K562 (cell line): ENCODE results near the gene ELAVL3. TPM values are rescaled to one million over a fixed set of nuclear protein-coding genes. Genes with fewer than 3 reads are reported as not detected.
A peak's percentile ranks its signal among the peaks of the same experiment; 100 is the strongest.

Experiments used
- ATAC-seq: fragments of 200-7000 bp; cut with Tn5 transposase; 3 replicates; pipeline ENCODE4 v1.9.1; 2020; ENCODE audit warnings: moderate library complexity
- BruUV-seq: library from RNA; stranded (reverse); fragments of 400-500 nt; replicated peaks from 2 replicates; lab custom pipeline; 2021; lab: Mats Ljungman, UMichigan
- CTCF ChIA-PET: fragments of 300-600 bp; formaldehyde crosslinking; extraction: SDS; loops from one replicate; lab custom pipeline; 2021; ENCODE audit warnings: low intra/inter-chr PET ratio; lab: Yijun Ruan, JAX
- POLR2A ChIA-PET: fragments of 300-600, 350-650 bp; sonication (Branson Sonifier 250); formaldehyde crosslinking; extraction: SDS; loops from one replicate; lab custom pipeline; 2021; ENCODE audit warnings: antibody characterized with exemption, inconsistent platforms; lab: Yijun Ruan, JAX
- DNase-seq, 4 experiments: peaks; one replicate each; pipeline versions ENCODE4 v3.0.0 to v3.0.0-alpha.2; 2011 to 2018; ENCODE audit warnings: low spot score in 3 of 4, mixed read lengths in 3 of 4; ENCODE audit errors: extremely low read depth in 1 of 4
- FAIRE-seq: peaks from 2 replicates; lab custom pipeline; 2011; peaks lifted over from hg19 to GRCh38; lab: Jason Lieb, UNC
- H2AFZ ChIP-seq: 2 replicates; pipeline ENCODE4 v1.6.0; 2011; ENCODE audit warnings: low read depth, low read length, control low read depth, inconsistent platforms
- H3K27ac ChIP-seq: fragments of 200-600 bp; 3 replicates; pipeline ENCODE4 v1.8.0; 2011; ENCODE audit warnings: low read depth, mild to moderate bottlenecking, control low read depth, inconsistent platforms, low read length, moderate library complexity, mixed read lengths; ENCODE audit errors: extremely low read depth
- H3K27me3 ChIP-seq, 2 experiments: fragments of 300-600 bp in 1 of 2; 2 replicates in 1 of 2; 3 replicates in 1 of 2; pipeline versions ENCODE4 v1.6.0 to v1.8.0; 2011; ENCODE audit warnings: inconsistent platforms in 2 of 2, low read length in 2 of 2, mild to moderate bottlenecking in 1 of 2, mixed read lengths in 1 of 2, moderate library complexity in 1 of 2; ENCODE audit not compliant: control insufficient read depth in 2 of 2, insufficient read depth in 2 of 2
- H3K36me3 ChIP-seq: fragments of 300-600 bp; 3 replicates; pipeline ENCODE4 v1.8.0; 2011; ENCODE audit warnings: mild to moderate bottlenecking, low read length, inconsistent platforms; ENCODE audit not compliant: control insufficient read depth, insufficient read depth
- H3K4me1 ChIP-seq, 2 experiments: fragments of 200-600 bp in 1 of 2; replicated peaks in 1 of 2; 2 replicates in 1 of 2; 3 replicates in 1 of 2; pipeline versions ENCODE4 v1.5.1 to v1.8.0; 2011; ENCODE audit warnings: inconsistent platforms in 2 of 2, low read length in 2 of 2, mild to moderate bottlenecking in 1 of 2, mixed read lengths in 1 of 2, moderate library complexity in 1 of 2; ENCODE audit not compliant: control insufficient read depth in 2 of 2, insufficient read depth in 2 of 2
- H3K4me2 ChIP-seq: 2 replicates; pipeline ENCODE4 v1.6.1; 2011; ENCODE audit warnings: low read length, control low read depth, inconsistent platforms, mixed read lengths; ENCODE audit not compliant: insufficient read depth
- H3K4me3 ChIP-seq: fragments of 200-600 bp; sonication (generic), shearing (Covaris generic); 2 replicates; pipeline ENCODE4 v1.5.1; 2016; ENCODE audit warnings: control low read depth, inconsistent platforms
- H3K79me2 ChIP-seq: fragments of 200-600 bp; 3 replicates; pipeline ENCODE4 v1.8.0; 2011; ENCODE audit warnings: low read length, inconsistent platforms; ENCODE audit not compliant: control insufficient read depth, insufficient read depth
- H3K9ac ChIP-seq, 2 experiments: 2 replicates each; pipeline versions ENCODE4 v1.6.0 to v1.6.1; 2011; ENCODE audit warnings: low read depth in 2 of 2, low read length in 2 of 2, control low read depth in 1 of 2, inconsistent platforms in 1 of 2, mild to moderate bottlenecking in 1 of 2, mixed read lengths in 1 of 2; ENCODE audit not compliant: insufficient read depth in 1 of 2
- H3K9me1 ChIP-seq: one replicate; pipeline ENCODE4 v1.6.0; 2011; ENCODE audit warnings: inconsistent platforms, mild to moderate bottlenecking, low read length, moderate library complexity; ENCODE audit not compliant: control insufficient read depth, insufficient read depth
- H3K9me3 ChIP-seq: replicated peaks from 2 replicates; pipeline ENCODE4 v1.5.1; 2011; ENCODE audit warnings: low read depth, low read length, inconsistent platforms; ENCODE audit not compliant: control insufficient read depth, insufficient read depth
- H4K20me1 ChIP-seq: replicated peaks from 2 replicates; pipeline ENCODE4 v1.6.1; 2011; ENCODE audit warnings: low read length, inconsistent platforms, mixed read lengths; ENCODE audit not compliant: control insufficient read depth, insufficient read depth
- ARID1B ChIP-seq: fragments of 450-650 bp; IDR thresholded peaks from 2 replicates; pipeline ENCODE4 v1.6.1; 2016; ENCODE audit warnings: antibody characterized with exemption, mild to moderate bottlenecking, inconsistent platforms
- BCOR ChIP-seq: fragments of 450-650 bp; IDR thresholded peaks from 2 replicates; pipeline ENCODE4 v1.6.1; 2016
- CXXC5 ChIP-seq: fragments of 250-450 bp; sonication (Bioruptor Pico); IDR thresholded peaks from 2 replicates; pipeline ENCODE4 v1.8.0; 2022; ENCODE audit warnings: inconsistent platforms, mild to moderate bottlenecking, moderate library complexity
- DIDO1 ChIP-seq: fragments of 450-650 bp; IDR thresholded peaks from 2 replicates; pipeline ENCODE4 v1.6.1; 2016; ENCODE audit warnings: low read depth, missing biosample characterization, missing genetic modification characterization
- GTF3C2 ChIP-seq: IDR thresholded peaks from 3 replicates; pipeline ENCODE4 v1.6.1; 2011; ENCODE audit warnings: borderline replicate concordance, mild to moderate bottlenecking, moderate library complexity; ENCODE audit not compliant: insufficient read length; ENCODE audit errors: extremely low read depth
- MCM7 ChIP-seq, 2 experiments: fragments of 450-650 bp; IDR thresholded peaks; 2 replicates each; pipeline ENCODE4 v1.6.1; 2016 to 2018
- SAP30 ChIP-seq: fragments of 200-600 bp; sonication (generic); IDR thresholded peaks from 2 replicates; pipeline ENCODE4 v1.6.1; 2012; ENCODE audit warnings: borderline replicate concordance, low read depth, mild to moderate bottlenecking, moderate library complexity, low read length, control low read depth, inconsistent platforms; ENCODE audit not compliant: insufficient read depth, poor library complexity, severe bottlenecking
- SIN3A ChIP-seq, 2 experiments: fragments of 150-350 bp in 1 of 2; IDR thresholded peaks; 2 replicates each; pipeline ENCODE4 v1.6.1; 2011 to 2016; ENCODE audit warnings: borderline replicate concordance in 2 of 2, low read depth in 2 of 2, low read length in 2 of 2, mild to moderate bottlenecking in 2 of 2, moderate library complexity in 2 of 2; ENCODE audit not compliant: control insufficient read depth in 1 of 2
- TBP ChIP-seq: optimal IDR thresholded peaks from 2 replicates; pipeline ENCODE3; 2011; ENCODE audit warnings: low read depth, low read length, improper control_type of control experiment
- TOE1 ChIP-seq, 2 experiments: fragments of 450-650 bp in 1 of 2; sonication (generic) in 1 of 2; formaldehyde crosslinking in 1 of 2; IDR thresholded peaks; 2 replicates each; pipeline versions ENCODE4 v1.7.1 to v1.8.0; 2016 to 2022; ENCODE audit warnings: borderline replicate concordance in 2 of 2, mild to moderate bottlenecking in 2 of 2, antibody characterized with exemption in 1 of 2, inconsistent platforms in 1 of 2, low read depth in 1 of 2, missing genetic modification reagents in 1 of 2, moderate library complexity in 1 of 2
- ZBTB7A ChIP-seq: IDR thresholded peaks from 2 replicates; pipeline ENCODE4 v1.6.1; 2011; ENCODE audit warnings: low read depth, mild to moderate bottlenecking, low read length, moderate library complexity, borderline replicate concordance; ENCODE audit not compliant: control insufficient read depth
- ZNF740 ChIP-seq, 3 experiments: fragments of 200-800 bp in 1 of 3; sonication (Bioruptor generic) in 1 of 3; sonication (generic) in 1 of 3; formaldehyde crosslinking in 1 of 3; IDR thresholded peaks; 2 replicates each; pipeline versions ENCODE4 v1.6.1 to v1.8.0; 2016 to 2022; ENCODE audit warnings: mild to moderate bottlenecking in 2 of 3, missing compliant biosample characterization in 2 of 3, missing genetic modification characterization in 2 of 3, missing genetic modification reagents in 1 of 3
- WGBS: fragments of 100-300 bp; shearing (Covaris generic); methylation state at CpG from one replicate; pipeline ENCODE4 v1.1.6; 2016; ENCODE audit warnings: low coverage, mixed read lengths; ENCODE audit not compliant: insufficient coverage; ENCODE audit errors: missing lambda C conversion rate; 5-methylcytosine and 5-hydroxymethylcytosine counted together
- in situ Hi-C: fragments of 300-500 bp; cut with MboI; formaldehyde crosslinking; loops from 4 replicates; pipeline ENCODE4 v1.15.0; 2018; ENCODE audit warnings: inconsistent platforms, mixed read lengths
- intact Hi-C: fragments of 100-400 bp; cut with micrococcal nuclease; formaldehyde crosslinking; loops from 2 replicates; pipeline ENCODE4 v1.14.2; 2022
- polyA plus RNA-seq, 8 experiments: library from polyadenylated mRNA; depleted of rRNA in 4 of 8; stranded (reverse) in 5 of 8; unstranded in 3 of 8; fragments of >200 nt; fragmentation: Nextera tagmentation in 2 of 8; fragmentation: Illumina TruSeq in 1 of 8; extraction: Ambion mirVana in 2 of 8; extraction: Trizol in 1 of 8; gene quantifications; 2 replicates each; pipeline versions ENCODE4 v1.2.1 to v1.2.3, GENCODE V29; 2011 to 2014; ENCODE audit warnings: inconsistent platforms in 1 of 8, missing spikeins in 1 of 8
- total RNA-seq, 7 experiments: library from RNA; depleted of rRNA in 6 of 7; stranded (reverse); fragments of >200 nt in 6 of 7; fragmentation: Illumina TruSeq in 2 of 7; extraction: Trizol in 2 of 7; gene quantifications; 2 replicates each; pipeline versions ENCODE4 v1.2.1 to v1.2.3, GENCODE V29; 2011 to 2021; ENCODE audit warnings: low replicate concordance in 1 of 7

The ELAVL3 gene
- total and polyA plus RNA-seq, 9 of the 15 experiments (the other 6 are each of a cell fraction or from before 2014, with no cell fraction given) = not detected

- CTCF ChIA-PET = no interaction called here
- Histone ChIP-seq H4K20me1 (no peaks in the 10 kb centered on the region), H3K27me3 (no peaks in the 10 kb centered on the region), H3K4me3 (peak overlapping the region; percentile 77), H2AFZ (peak overlapping the region; percentile 78), H3K9ac (peak overlapping the region; percentile 64 to 91), H3K27ac (peak overlapping the region; percentile 84), H3K79me2 (0 out of 3 replicates have a peak, but pooled peaks cover 3% of the 10 kb centered on the region), H3K4me1 (peaks cover 12 to 39% of the 10 kb centered on the region in 2 experiments), H3K4me2 (peak overlapping the region; percentile 82), H3K9me3 (no peaks in the 10 kb centered on the region), H3K36me3 (peaks cover 14% of the 10 kb centered on the region; the same call in 1 of the 3 replicates), H3K9me1 (no peaks in the 10 kb centered on the region)
- DNase-seq (peak; percentile 98), FAIRE-seq (peak; percentile 98), ATAC-seq (peak; percentile 98)
- BruUV-seq = no TSS peak
- in situ Hi-C loops = no loop called here
- intact Hi-C loops = no loop called here
- POLR2A ChIA-PET = interaction anchor here (0.6 to 2.1 kb wide), 4 partner anchors 12 to 317 kb away, joined by 3 to 7 read pairs (median 3); no protein-coding TSS in a partner anchor
- 0% methylated on average over 6 of the region's 33 CpGs for WGBS
- TF ChIP-seq DIDO1 (tag) (no peak), ARID1B (no peak; the same call in 1 of the 2 replicates), TBP (no peak), MCM7 (IDR thresholded peaks at IDR 0.05) (no peak), ZNF740 (CRISPR knock-in tag; IDR thresholded peaks at IDR 0.05) (peak; percentile 93), ZNF740 (tag; IDR thresholded peaks at IDR 0.05) (no peak; a peak in 2 of 4 replicates), GTF3C2 (no peak), BCOR (no peak), SIN3A (IDR thresholded peaks at IDR 0.05; ENCODE audit: borderline replicate concordance in 2 of 2, control insufficient read depth in 1 of 2, low read depth in 2 of 2, low read length in 2 of 2) (0 out of 4 replicates have a peak, but pooled peaks of 1 of the 2 experiments have one; percentile 6), TOE1 (IDR thresholded peaks at IDR 0.05; ENCODE audit: borderline replicate concordance) (peak; percentile 51; the same call in 1 of the 2 replicates), TOE1 (CRISPR knock-in tag; IDR thresholded peaks at IDR 0.05; ENCODE audit: borderline replicate concordance, low read depth) (no peak), CXXC5 (CRISPR knock-in tag) (no peak), SAP30 (no peak), ZBTB7A (peak; percentile 87; the same call in 1 of the 2 replicates)
Observed at GRCh38 chr19:11505032-11505503, 24.2 kb upstream of the ELAVL3 start.
